Nephron progenitor cell (in vitro differentiated cells): Measurements from ENCODE around the gene SGCA.
A peak's percentile ranks its signal among the peaks of the same experiment; 100 is the strongest.

ENCODE experiments used
- DNase-seq: peaks from one replicate; pipeline ENCODE4 v3.0.0; 2021
- H3K27ac Mint-ChIP-seq: 2 replicates; pipeline ENCODE4 v1.8.0; 2021; ENCODE audit warnings: mild to moderate bottlenecking, moderate library complexity, mixed read lengths
- H3K27me3 Mint-ChIP-seq: 2 replicates; pipeline ENCODE4 v1.8.0; 2021; ENCODE audit warnings: mild to moderate bottlenecking, low read depth, mixed read lengths; ENCODE audit not compliant: poor library complexity
- H3K36me3 Mint-ChIP-seq: 2 replicates; pipeline ENCODE4 v1.8.0; 2021; ENCODE audit warnings: low read depth, mixed read lengths
- H3K4me1 Mint-ChIP-seq: 2 replicates; pipeline ENCODE4 v1.8.0; 2021; ENCODE audit warnings: mixed read lengths
- H3K4me3 Mint-ChIP-seq: 2 replicates; pipeline ENCODE4 v1.8.0; 2021; ENCODE audit warnings: mild to moderate bottlenecking, moderate library complexity, mixed read lengths
- H3K9me3 Mint-ChIP-seq: 2 replicates; pipeline ENCODE4 v1.8.0; 2021; ENCODE audit warnings: mild to moderate bottlenecking, moderate library complexity, mixed read lengths
- CTCF ChIP-seq: fragments of 200-600 bp; sonication (generic); IDR thresholded peaks from 2 replicates; pipeline ENCODE4 v1.5.0; 2021; ENCODE audit warnings: antibody characterized with exemption

Gene SGCA

DNA sequence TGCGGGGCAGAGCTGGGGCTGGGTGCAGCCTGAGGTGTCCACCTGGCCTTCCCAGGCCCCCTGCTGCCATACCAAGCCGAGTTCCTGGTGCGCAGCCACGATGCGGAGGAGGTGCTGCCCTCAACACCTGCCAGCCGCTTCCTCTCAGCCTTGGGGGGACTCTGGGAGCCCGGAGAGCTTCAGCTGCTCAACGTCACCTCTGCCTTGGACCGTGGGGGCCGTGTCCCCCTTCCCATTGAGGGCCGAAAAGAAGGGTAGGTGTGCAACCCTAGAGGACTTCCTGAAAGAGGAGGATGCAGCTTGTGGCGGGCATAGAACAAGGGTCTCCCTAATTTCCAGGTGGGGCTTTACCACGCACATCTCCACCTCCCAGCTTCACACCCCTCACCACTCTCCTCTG, 2.5 kb downstream of the SGCA start:
- DNase-seq = no peak
- H3K27ac Mint-ChIP-seq = peak overlapping the region; percentile 31
- H3K4me1 Mint-ChIP-seq = peaks cover 54% of the 10 kb centered on the region

DNA sequence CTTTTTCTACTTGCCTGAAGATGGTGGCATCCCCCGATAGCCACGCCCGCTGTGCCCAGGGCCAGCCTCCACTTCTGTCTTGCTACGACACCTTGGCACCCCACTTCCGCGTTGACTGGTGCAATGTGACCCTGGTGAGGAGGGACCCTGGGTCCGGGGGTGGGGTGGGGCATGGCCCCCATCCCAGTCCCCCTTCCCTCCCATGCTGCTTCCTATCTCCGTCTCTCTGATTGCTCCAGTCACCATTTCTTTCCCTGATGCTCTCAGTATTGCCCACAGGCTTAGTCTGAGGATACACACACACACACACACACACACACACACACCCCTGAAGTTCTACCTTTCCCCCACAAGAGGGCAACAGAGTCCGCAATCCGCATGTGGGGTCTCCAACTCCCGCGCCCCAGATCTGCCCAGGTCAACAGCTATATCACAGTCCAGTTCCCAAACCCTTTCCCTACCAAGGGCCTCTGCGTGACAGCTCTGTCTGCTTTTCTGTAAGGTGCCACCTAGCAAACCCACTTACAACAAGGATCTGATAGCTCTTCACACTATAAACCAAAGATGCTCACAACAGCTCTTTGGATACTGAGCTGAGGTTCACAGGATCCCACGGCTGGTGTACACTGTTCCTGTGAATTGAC, 3.4 kb downstream of the SGCA start:
- H3K27me3 Mint-ChIP-seq = peaks cover 5% of the 10 kb centered on the region
- no peaks in the 10 kb centered on the region for H3K36me3 Mint-ChIP-seq
- H3K27ac Mint-ChIP-seq = no peak overlapping the region
- H3K4me3 Mint-ChIP-seq = no peak overlapping the region
- H3K4me1 Mint-ChIP-seq = peaks cover 54% of the 10 kb centered on the region
- no peaks in the 10 kb centered on the region for H3K9me3 Mint-ChIP-seq
- peak; percentile 70 for DNase-seq
- TF ChIP-seq CTCF = peak; percentile 49

More for the DNA sequence above, 2.5 kb downstream of the SGCA start:
- H3K36me3 Mint-ChIP-seq = no peaks in the 10 kb centered on the region
- H3K27me3 Mint-ChIP-seq = peaks cover 5% of the 10 kb centered on the region
- TF ChIP-seq CTCF = no peak
- no peak overlapping the region for H3K4me3 Mint-ChIP-seq
- no peaks in the 10 kb centered on the region for H3K9me3 Mint-ChIP-seq

DNA sequence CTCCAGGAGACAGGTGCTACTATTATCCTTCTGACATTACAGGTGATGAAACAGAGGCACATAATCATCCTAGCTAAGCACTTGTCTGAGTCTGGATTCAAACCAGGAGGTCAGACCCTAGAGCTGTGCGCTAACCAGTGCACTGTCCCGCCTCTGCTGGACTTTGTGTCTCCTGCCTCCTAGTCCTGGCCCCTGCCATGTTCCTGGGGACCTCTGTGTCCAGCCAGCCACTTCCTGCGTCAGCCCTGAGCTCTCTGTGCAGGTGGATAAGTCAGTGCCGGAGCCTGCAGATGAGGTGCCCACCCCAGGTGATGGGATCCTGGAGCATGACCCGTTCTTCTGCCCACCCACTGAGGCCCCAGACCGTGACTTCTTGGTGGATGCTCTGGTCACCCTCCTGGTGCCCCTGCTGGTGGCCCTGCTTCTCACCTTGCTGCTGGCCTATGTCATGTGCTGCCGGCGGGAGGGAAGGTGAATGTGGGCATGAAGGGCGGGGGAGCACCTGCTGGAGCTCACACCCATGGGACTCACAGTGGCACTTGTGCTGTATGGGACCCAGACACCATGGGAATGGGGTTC, 4.2 kb downstream of the SGCA start:
- no peak overlapping the region for H3K4me3 Mint-ChIP-seq
- H3K27ac Mint-ChIP-seq = no peak overlapping the region
- no peaks in the 10 kb centered on the region for H3K9me3 Mint-ChIP-seq
- peaks cover 54% of the 10 kb centered on the region for H3K4me1 Mint-ChIP-seq
- peaks cover 5% of the 10 kb centered on the region for H3K27me3 Mint-ChIP-seq
- no peaks in the 10 kb centered on the region for H3K36me3 Mint-ChIP-seq
- DNase-seq = no peak
- no peak for TF ChIP-seq CTCF

- Mint-ChIP-seq H3K27me3 (peaks cover 5% of the 10 kb centered on the region), H3K4me3 (no peak overlapping the region), H3K4me1 (peaks cover 49% of the 10 kb centered on the region), H3K27ac (no peak overlapping the region), H3K9me3 (no peaks in the 10 kb centered on the region), H3K36me3 (no peaks in the 10 kb centered on the region)
- TF ChIP-seq CTCF = no peak
- DNase-seq = no peak
Observed at GRCh38 chr17:50170662-50171370, 5.0 kb downstream of the SGCA start.

- Mint-ChIP-seq H3K27ac (no peak overlapping the region), H3K4me1 (peaks cover 47% of the 10 kb centered on the region), H3K27me3 (peaks cover 5% of the 10 kb centered on the region), H3K9me3 (no peaks in the 10 kb centered on the region), H3K36me3 (no peaks in the 10 kb centered on the region), H3K4me3 (no peak overlapping the region)
- no peak for TF ChIP-seq CTCF
- DNase-seq = no peak
Observed at GRCh38 chr17:50171371-50172071, 5.7 kb downstream of the SGCA start.
